ENCODE measurements around the gene CCDC34. TPM values are rescaled to one million over a fixed set of nuclear protein-coding genes. Genes with fewer than 3 reads are reported as not detected.

The CCDC34 gene
- total RNA-seq, 2 experiments from 2014 or later: 13.5 to 13.7 TPM

- Mint-ChIP-seq H3K9me3 (no peaks in the 10 kb centered on the region), H3K4me3 (no peak overlapping the region), H3K27me3 (peaks cover 6% of the 10 kb centered on the region), H3K4me1 (no peaks in the 10 kb centered on the region), H3K27ac (no peak overlapping the region), H3K36me3 (ENCODE audit: low read depth) (no peaks in the 10 kb centered on the region)
- ChIA-PET POLR2A (no interaction called here), CTCF (interaction anchor here (0.6 kb wide), 1 partner anchor 60 kb away, joined by 3 read pairs; no protein-coding TSS in a partner anchor)
- DNase-seq: no peak
Observed at GRCh38 chr11:27401280-27401832, 38.3 kb upstream of the CCDC34 start.

- peaks cover 6% of the 10 kb centered on the region for H3K27me3 Mint-ChIP-seq
- H3K9me3 Mint-ChIP-seq: no peaks in the 10 kb centered on the region
- POLR2A ChIA-PET: no interaction called here
Observed at GRCh38 chr11:27398400-27398770, 35.4 kb upstream of the CCDC34 start.

GRCh38 chr11:27397624-27398399 is 34.8 kb upstream of the CCDC34 start:
- CTCF ChIA-PET: no interaction called here
- Mint-ChIP-seq H3K4me3 (no peak overlapping the region), H3K27me3 (peaks cover 6% of the 10 kb centered on the region), H3K4me1 (peaks cover 4% of the 10 kb centered on the region), H3K36me3 (ENCODE audit: low read depth) (no peaks in the 10 kb centered on the region), H3K9me3 (no peaks in the 10 kb centered on the region), H3K27ac (no peak overlapping the region)
- no peak for DNase-seq
- POLR2A ChIA-PET: no interaction called here

More at GRCh38 chr11:27398400-27398770, 35.4 kb upstream of the CCDC34 start:
- Mint-ChIP-seq H3K4me3 (no peak overlapping the region), H3K36me3 (ENCODE audit: low read depth) (no peaks in the 10 kb centered on the region), H3K4me1 (peaks cover 4% of the 10 kb centered on the region), H3K27ac (no peak overlapping the region)
- CTCF ChIA-PET: no interaction called here
- no peak for DNase-seq

- POLR2A ChIA-PET: no interaction called here
- Mint-ChIP-seq H3K9me3 (no peaks in the 10 kb centered on the region), H3K4me1 (peaks cover 4% of the 10 kb centered on the region), H3K4me3 (no peak overlapping the region), H3K27me3 (peaks cover 4% of the 10 kb centered on the region), H3K36me3 (ENCODE audit: low read depth) (no peaks in the 10 kb centered on the region), H3K27ac (no peak overlapping the region)
- DNase-seq: no peak
- CTCF ChIA-PET: interaction anchor here (1.8 kb wide), 1 partner anchor 89 kb away, joined by 6 read pairs; no protein-coding TSS in a partner anchor
Observed at GRCh38 chr11:27396259-27396839, 33.3 kb upstream of the CCDC34 start.

GRCh38 chr11:27395556-27396258 is 32.7 kb upstream of the CCDC34 start:
- Mint-ChIP-seq H3K9me3 (no peaks in the 10 kb centered on the region), H3K4me3 (no peak overlapping the region), H3K27ac (no peak overlapping the region)

GRCh38 chr11:27394781-27395228 is 31.8 kb upstream of the CCDC34 start:
- Mint-ChIP-seq H3K27me3 (peaks cover 4% of the 10 kb centered on the region), H3K27ac (no peak overlapping the region), H3K9me3 (no peaks in the 10 kb centered on the region), H3K4me3 (no peak overlapping the region), H3K4me1 (peaks cover 4% of the 10 kb centered on the region), H3K36me3 (ENCODE audit: low read depth) (no peaks in the 10 kb centered on the region)
- ChIA-PET POLR2A (no interaction called here), CTCF (interaction anchor here (1.8 kb wide), 1 partner anchor 91 kb away, joined by 6 read pairs; no protein-coding TSS in a partner anchor)
- DNase-seq: no peak

More at GRCh38 chr11:27395556-27396258, 32.7 kb upstream of the CCDC34 start:
- ChIA-PET POLR2A (no interaction called here), CTCF (interaction anchor here (1.8 kb wide), 1 partner anchor 90 kb away, joined by 6 read pairs; no protein-coding TSS in a partner anchor)
- Mint-ChIP-seq H3K4me1 (peaks cover 4% of the 10 kb centered on the region), H3K27me3 (peaks cover 4% of the 10 kb centered on the region), H3K36me3 (ENCODE audit: low read depth) (no peaks in the 10 kb centered on the region)
- DNase-seq: no peak

- Mint-ChIP-seq H3K27me3 (peaks cover 3% of the 10 kb centered on the region), H3K27ac (no peak overlapping the region), H3K36me3 (ENCODE audit: low read depth) (no peaks in the 10 kb centered on the region), H3K4me1 (peaks cover 16% of the 10 kb centered on the region), H3K4me3 (no peak overlapping the region), H3K9me3 (no peaks in the 10 kb centered on the region)
- CTCF ChIA-PET: no interaction called here
- POLR2A ChIA-PET: no interaction called here
- no peak for DNase-seq
Observed at GRCh38 chr11:27392278-27393114, 29.5 kb upstream of the CCDC34 start.

- POLR2A ChIA-PET: no interaction called here
- Mint-ChIP-seq H3K27me3 (no peaks in the 10 kb centered on the region), H3K27ac (no peak overlapping the region), H3K4me1 (peaks cover 20% of the 10 kb centered on the region), H3K36me3 (ENCODE audit: low read depth) (no peaks in the 10 kb centered on the region), H3K9me3 (no peaks in the 10 kb centered on the region), H3K4me3 (no peak overlapping the region)
- no peak for DNase-seq
- CTCF ChIA-PET: no interaction called here
Observed at GRCh38 chr11:27391331-27392015, 28.5 kb upstream of the CCDC34 start.

GRCh38 chr11:27390318-27391295 is 27.6 kb upstream of the CCDC34 start:
- ChIA-PET POLR2A (no interaction called here), CTCF (no interaction called here)
- no peak for DNase-seq
- H3K9me3 Mint-ChIP-seq: no peaks in the 10 kb centered on the region
- no peak overlapping the region for H3K27ac Mint-ChIP-seq
- no peaks in the 10 kb centered on the region for H3K36me3 Mint-ChIP-seq (ENCODE audit: low read depth)
- no peaks in the 10 kb centered on the region for H3K27me3 Mint-ChIP-seq
- peaks cover 20% of the 10 kb centered on the region for H3K4me1 Mint-ChIP-seq
- H3K4me3 Mint-ChIP-seq: no peak overlapping the region

- no peaks in the 10 kb centered on the region for H3K27me3 Mint-ChIP-seq
- H3K9me3 Mint-ChIP-seq: no peaks in the 10 kb centered on the region
- no peaks in the 10 kb centered on the region for H3K36me3 Mint-ChIP-seq (ENCODE audit: low read depth)
- H3K4me3 Mint-ChIP-seq: no peak overlapping the region
- ChIA-PET CTCF (no interaction called here), POLR2A (no interaction called here)
- no peak for DNase-seq
- H3K27ac Mint-ChIP-seq: peak overlapping the region; percentile 9
- peaks cover 25% of the 10 kb centered on the region for H3K4me1 Mint-ChIP-seq
Observed at GRCh38 chr11:27388869-27389268, 25.9 kb upstream of the CCDC34 start.

- no peak overlapping the region for H3K27ac Mint-ChIP-seq
- no peak for DNase-seq
- no peaks in the 10 kb centered on the region for H3K27me3 Mint-ChIP-seq
- ChIA-PET POLR2A (no interaction called here), CTCF (no interaction called here)
- H3K4me3 Mint-ChIP-seq: no peak overlapping the region
- no peaks in the 10 kb centered on the region for H3K9me3 Mint-ChIP-seq
- H3K36me3 Mint-ChIP-seq (ENCODE audit: low read depth): no peaks in the 10 kb centered on the region
- H3K4me1 Mint-ChIP-seq: peaks cover 28% of the 10 kb centered on the region
Observed at GRCh38 chr11:27388001-27388400, 25.0 kb upstream of the CCDC34 start.

Measured in activated CD4-positive, alpha-beta memory T cell treated with anti-CD3 and anti-CD28 coated beads, Interleukin-2, amount 10 ng/mL, durations not matched to agents 7 days and 5 days (primary cell).